Measurements from ENCODE around the gene ITPKB.

Gene ITPKB

DNA sequence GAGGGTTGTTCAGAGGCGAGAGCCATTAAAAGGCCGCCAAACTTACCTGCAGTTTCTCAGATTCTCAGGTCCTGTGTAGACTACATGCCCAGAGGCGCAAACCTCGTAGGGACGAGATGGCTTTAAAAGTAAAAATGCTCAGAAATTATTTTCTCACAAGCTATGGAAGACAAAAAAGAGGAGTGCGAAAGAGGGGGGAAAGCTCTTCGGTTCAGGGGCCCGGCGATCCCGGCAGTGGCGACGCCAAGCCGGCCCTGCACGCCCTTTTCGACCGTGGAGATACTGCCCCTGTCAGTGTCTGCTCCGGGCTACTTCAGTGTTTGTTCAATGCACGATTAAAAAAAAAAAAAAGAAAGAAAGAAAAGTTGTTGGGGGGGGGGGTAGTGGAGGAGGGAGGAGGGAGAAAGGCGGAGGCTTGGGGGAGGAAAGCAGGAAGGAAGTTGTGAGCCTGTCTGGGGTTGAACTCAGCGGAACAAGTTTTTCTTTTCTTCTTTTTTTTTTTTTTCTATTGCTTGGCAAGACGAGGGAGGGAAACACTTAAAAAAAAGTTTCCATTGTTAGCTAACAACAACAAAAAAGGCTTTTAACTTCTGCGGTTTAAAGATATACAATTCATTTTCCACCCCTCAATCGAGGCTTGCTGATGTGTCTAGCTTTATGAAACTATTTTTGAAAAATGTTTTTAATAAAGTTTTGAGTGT is at the start of gene ITPKB:
Gene ITPKB, minus strand, starts transcription at position 288 of the 701 bp plus-strand sequence. CDS start 1,824 bp downstream, outside the sequence.
- peaks cover 0 to 40% (median 21%) of the 10 kb centered on the region in 4 donors for H3K4me1 ChIP-seq
- H3K36me3 ChIP-seq = peaks cover 0 to 10% (median 0%) of the 10 kb centered on the region in 3 donors
- peak within 1 kb of the TSS; percentile 73 to 79 for H3K4me3 ChIP-seq
- intact Hi-C loops (cut with DNase I; ENCODE audit: low total_unique reads) = loop anchor here (5.0 to 10.0 kb wide), 2 partner anchors 62 to 86 kb away; no protein-coding TSS in a partner anchor
- H3K27me3 ChIP-seq = no peaks in the 10 kb centered on the region
- H3K27ac ChIP-seq = peak within 1 kb of the TSS; percentile 79 to 81
- TF ChIP-seq, protein P1, sequence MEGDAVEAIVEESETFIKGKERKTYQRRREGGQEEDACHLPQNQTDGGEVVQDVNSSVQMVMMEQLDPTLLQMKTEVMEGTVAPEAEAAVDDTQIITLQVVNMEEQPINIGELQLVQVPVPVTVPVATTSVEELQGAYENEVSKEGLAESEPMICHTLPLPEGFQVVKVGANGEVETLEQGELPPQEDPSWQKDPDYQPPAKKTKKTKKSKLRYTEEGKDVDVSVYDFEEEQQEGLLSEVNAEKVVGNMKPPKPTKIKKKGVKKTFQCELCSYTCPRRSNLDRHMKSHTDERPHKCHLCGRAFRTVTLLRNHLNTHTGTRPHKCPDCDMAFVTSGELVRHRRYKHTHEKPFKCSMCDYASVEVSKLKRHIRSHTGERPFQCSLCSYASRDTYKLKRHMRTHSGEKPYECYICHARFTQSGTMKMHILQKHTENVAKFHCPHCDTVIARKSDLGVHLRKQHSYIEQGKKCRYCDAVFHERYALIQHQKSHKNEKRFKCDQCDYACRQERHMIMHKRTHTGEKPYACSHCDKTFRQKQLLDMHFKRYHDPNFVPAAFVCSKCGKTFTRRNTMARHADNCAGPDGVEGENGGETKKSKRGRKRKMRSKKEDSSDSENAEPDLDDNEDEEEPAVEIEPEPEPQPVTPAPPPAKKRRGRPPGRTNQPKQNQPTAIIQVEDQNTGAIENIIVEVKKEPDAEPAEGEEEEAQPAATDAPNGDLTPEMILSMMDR (IDR thresholded peaks at IDR 0.05) = no peak
- DNase-seq = peak; percentile 56 to 69
- H3K9me3 ChIP-seq = no peaks in the 10 kb centered on the region

DNA sequence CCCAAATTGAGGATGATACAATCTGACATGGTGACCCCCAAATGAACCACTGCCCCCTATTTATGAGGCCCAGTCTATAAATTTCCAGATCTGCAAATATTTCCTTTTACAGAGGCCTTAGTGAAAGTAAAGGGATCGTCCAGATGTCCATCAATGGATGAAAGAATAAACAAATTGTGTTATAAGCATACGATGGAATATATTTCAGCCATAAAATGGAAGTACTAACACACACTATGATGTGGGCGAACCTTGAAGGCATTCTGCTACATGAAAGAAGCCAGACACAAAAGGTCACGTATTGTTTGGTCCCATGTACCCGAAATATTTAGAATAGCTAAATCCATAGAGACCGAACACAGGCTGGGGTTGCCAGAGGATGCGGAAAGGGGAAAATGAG is 48.6 kb upstream of the ITPKB start:
- Histone ChIP-seq H3K9me3 (no peaks in the 10 kb centered on the region), H3K4me3 (no peak overlapping the region), H3K4me1 (no peaks in the 10 kb centered on the region), H3K27me3 (no peaks in the 10 kb centered on the region), H3K27ac (no peak overlapping the region), H3K36me3 (no peaks in the 10 kb centered on the region)
- TF ChIP-seq, protein P1 (IDR thresholded peaks at IDR 0.05) = no peak
- DNase-seq = no peak
- intact Hi-C loops (cut with DNase I; ENCODE audit: low total_unique reads) = no loop called here

DNA sequence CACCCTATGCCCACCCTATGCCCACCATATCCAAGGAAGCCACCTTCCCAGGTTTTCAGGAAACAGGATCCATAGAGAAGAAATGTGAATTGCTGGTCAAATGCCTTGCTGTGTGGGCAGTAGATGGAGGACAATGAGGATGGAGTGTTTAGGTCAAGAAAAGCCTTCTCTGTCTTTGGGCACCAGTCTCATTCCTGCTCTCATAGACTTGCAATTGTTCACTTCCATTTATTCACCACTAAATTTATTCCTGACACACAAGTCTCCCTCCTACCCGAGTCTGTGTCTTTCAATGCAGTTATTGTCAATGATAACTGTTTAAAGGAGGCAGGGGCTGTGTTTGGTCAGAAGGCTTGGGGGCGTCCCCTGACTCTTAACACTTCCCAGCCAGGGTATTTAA is 48.0 kb upstream of the ITPKB start:
- Histone ChIP-seq H3K27ac (no peak overlapping the region), H3K27me3 (no peaks in the 10 kb centered on the region), H3K36me3 (no peaks in the 10 kb centered on the region), H3K9me3 (no peaks in the 10 kb centered on the region), H3K4me1 (no peaks in the 10 kb centered on the region), H3K4me3 (no peak overlapping the region)
- intact Hi-C loops (cut with DNase I; ENCODE audit: low total_unique reads) = no loop called here
- no peak for DNase-seq
- TF ChIP-seq, protein P1 (IDR thresholded peaks at IDR 0.05) = no peak

DNA sequence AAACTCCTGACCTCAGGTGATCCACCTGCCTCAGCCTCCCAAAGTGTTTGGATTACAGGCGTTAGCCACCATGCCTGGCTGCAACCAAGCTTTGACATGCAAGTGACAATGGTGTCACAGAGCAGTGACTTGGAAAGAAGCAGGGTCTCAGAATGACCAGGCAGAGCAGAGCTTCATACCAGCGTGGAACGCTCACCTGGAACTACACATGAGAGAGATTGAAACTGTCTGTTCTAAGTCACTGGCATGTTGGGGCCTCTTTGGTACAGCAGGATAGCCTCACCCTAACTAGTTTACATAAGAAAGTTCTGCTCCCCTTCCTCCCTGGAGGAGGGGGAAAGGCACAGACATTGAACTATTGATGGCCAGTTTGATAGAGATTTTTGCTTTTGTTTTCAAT is 47.5 kb upstream of the ITPKB start:
- H3K27me3 ChIP-seq = no peaks in the 10 kb centered on the region
- TF ChIP-seq, protein P1 (IDR thresholded peaks at IDR 0.05) = no peak
- no peak overlapping the region for H3K27ac ChIP-seq
- no peak overlapping the region for H3K4me3 ChIP-seq
- no peaks in the 10 kb centered on the region for H3K9me3 ChIP-seq
- intact Hi-C loops (cut with DNase I; ENCODE audit: low total_unique reads) = no loop called here
- no peaks in the 10 kb centered on the region for H3K36me3 ChIP-seq
- DNase-seq = no peak
- H3K4me1 ChIP-seq = no peaks in the 10 kb centered on the region

DNA sequence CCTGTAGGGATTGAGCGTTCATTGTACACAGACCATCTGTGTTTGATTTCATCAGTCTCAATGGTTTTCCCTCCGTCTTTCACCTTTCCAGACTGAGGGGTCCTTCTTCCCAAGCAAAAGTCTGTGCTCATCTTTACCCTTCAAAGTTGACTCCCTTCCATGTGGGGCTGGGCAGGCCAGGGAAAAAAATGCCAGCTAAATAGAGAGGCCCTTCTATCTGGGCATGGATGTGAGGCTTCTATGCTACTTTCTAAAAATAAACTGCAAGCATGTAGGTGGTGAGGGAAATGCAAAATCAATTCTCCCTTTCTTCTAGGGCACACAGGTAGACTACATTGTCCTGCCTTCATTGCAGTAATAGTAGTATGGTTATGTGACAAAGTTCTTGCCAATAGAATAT is 46.7 kb upstream of the ITPKB start:
- no peaks in the 10 kb centered on the region for H3K27me3 ChIP-seq
- no peaks in the 10 kb centered on the region for H3K4me1 ChIP-seq
- H3K9me3 ChIP-seq = no peaks in the 10 kb centered on the region
- TF ChIP-seq, protein P1 (IDR thresholded peaks at IDR 0.05) = no peak
- intact Hi-C loops (cut with DNase I; ENCODE audit: low total_unique reads) = no loop called here
- H3K27ac ChIP-seq = no peak overlapping the region
- no peaks in the 10 kb centered on the region for H3K36me3 ChIP-seq
- H3K4me3 ChIP-seq = no peak overlapping the region
- DNase-seq = no peak

Data from tibial artery (tissue), 4 donors.